Keratinocyte (primary cell): ENCODE data around the gene SERPINB10. TPM values are rescaled to one million over a fixed set of nuclear protein-coding genes. Genes with fewer than 3 reads are reported as not detected.

Experiments used
- DNase-seq: peaks from one replicate; pipeline ENCODE4 v3.0.0-alpha.2; 2011; ENCODE audit warnings: low read depth, missing footprints, low spot score
- FAIRE-seq: peaks from 2 replicates; lab custom pipeline; 2011; peaks lifted over from hg19 to GRCh38; lab: Jason Lieb, UNC
- H2AFZ ChIP-seq: 2 replicates; pipeline ENCODE4 v1.6.0; 2012; ENCODE audit warnings: low read length, control low read depth, inconsistent platforms; ENCODE audit not compliant: control insufficient read depth
- H3K27ac ChIP-seq: 2 replicates; pipeline ENCODE4 v1.5.1; 2011; ENCODE audit warnings: low read length; ENCODE audit not compliant: control insufficient read depth, insufficient read depth
- H3K27me3 ChIP-seq: 3 replicates; pipeline ENCODE4 v1.6.0; 2011; ENCODE audit warnings: low read length; ENCODE audit not compliant: control insufficient read depth, insufficient read depth; ENCODE audit errors: extremely low read depth
- H3K36me3 ChIP-seq, 2 experiments: 2 replicates in 1 of 2; 3 replicates in 1 of 2; pipeline ENCODE4 v1.5.1; 2011; ENCODE audit warnings: low read length in 2 of 2, mild to moderate bottlenecking in 1 of 2; ENCODE audit not compliant: control insufficient read depth in 2 of 2, insufficient read depth in 2 of 2; ENCODE audit errors: extremely low read depth in 1 of 2
- H3K4me1 ChIP-seq: 3 replicates; pipeline ENCODE4 v1.5.1; 2011; ENCODE audit warnings: low read length; ENCODE audit not compliant: control insufficient read depth, insufficient read depth; ENCODE audit errors: extremely low read depth
- H3K4me2 ChIP-seq: 3 replicates; pipeline ENCODE4 v1.6.0; 2011; ENCODE audit warnings: low read depth, low read length; ENCODE audit not compliant: control insufficient read depth, insufficient read depth; ENCODE audit errors: extremely low read depth
- H3K4me3 ChIP-seq, 3 experiments: fragments of 200-600 bp in 1 of 3; sonication (generic) in 1 of 3; 2 replicates in 2 of 3; 3 replicates in 1 of 3; pipeline ENCODE4 v1.5.1; 2011 to 2016; ENCODE audit warnings: low read length in 3 of 3, mild to moderate bottlenecking in 3 of 3, control low read depth in 2 of 3, inconsistent platforms in 1 of 3, low read depth in 1 of 3, mixed read lengths in 1 of 3, mixed run types in 1 of 3, moderate library complexity in 1 of 3; ENCODE audit not compliant: control insufficient read depth in 2 of 3, insufficient read depth in 2 of 3; ENCODE audit errors: extremely low read depth in 1 of 3
- H3K79me2 ChIP-seq: 2 replicates; pipeline ENCODE4 v1.6.0; 2012; ENCODE audit warnings: low read length; ENCODE audit not compliant: control insufficient read depth, insufficient read depth
- H3K9ac ChIP-seq: 3 replicates; pipeline ENCODE4 v1.6.0; 2011; ENCODE audit warnings: low read length; ENCODE audit not compliant: control insufficient read depth, insufficient read depth; ENCODE audit errors: extremely low read depth
- H3K9me1 ChIP-seq: 3 replicates; pipeline ENCODE4 v1.6.0; 2011; ENCODE audit warnings: low read length; ENCODE audit not compliant: control insufficient read depth, insufficient read depth; ENCODE audit errors: extremely low read depth
- H3K9me3 ChIP-seq: 2 replicates; pipeline ENCODE4 v1.5.1; 2012; ENCODE audit warnings: low read depth, low read length; ENCODE audit not compliant: control insufficient read depth
- H4K20me1 ChIP-seq: 3 replicates; pipeline ENCODE4 v1.6.0; 2011; ENCODE audit warnings: low read length; ENCODE audit not compliant: control insufficient read depth, insufficient read depth; ENCODE audit errors: extremely low read depth
- EZH2 ChIP-seq: IDR thresholded peaks from one replicate; pipeline ENCODE4 v1.6.1; 2012; ENCODE audit warnings: inconsistent platforms, mild to moderate bottlenecking, low read length, moderate library complexity
- dilution Hi-C: fragments of 300-500 bp; cut with MboI; formaldehyde crosslinking; loops from one replicate; pipeline ENCODE4 v1.7.0; 2020; ENCODE audit warnings: low sequenced_read_pairs; ENCODE audit not compliant: extremely low pct_ligation_motif_present
- polyA plus RNA-seq, 5 experiments: library from polyadenylated mRNA; depleted of rRNA in 3 of 5; stranded (reverse) in 3 of 5; stranded (forward) in 1 of 5; unstranded in 1 of 5; fragments of >200 nt; gene quantifications; 1 replicate in 1 of 5; 2 replicates in 3 of 5; 3 replicates in 1 of 5; pipeline versions ENCODE4 v1.2.1 to v1.2.3, GENCODE V29; 2011 to 2012; ENCODE audit warnings: missing spikeins in 2 of 5, low read depth in 1 of 5, low replicate concordance in 1 of 5
- TF ChIP-seq, protein P1 (sequence below), 3 experiments: IDR thresholded peaks in 1 of 3; conservative IDR thresholded peaks in 1 of 3; optimal IDR thresholded peaks in 1 of 3; 2 replicates in 2 of 3; 3 replicates in 1 of 3; pipeline versions ENCODE3 to v1.5.1; 2011; ENCODE audit warnings: low read length in 3 of 3, mild to moderate bottlenecking in 3 of 3, moderate library complexity in 2 of 3, control low read depth in 1 of 3, inconsistent platforms in 1 of 3; ENCODE audit not compliant: insufficient read depth in 2 of 3; ENCODE audit errors: extremely low read depth in 1 of 3

SERPINB10 gene
- polyA plus RNA-seq, 1 donor (not counting 4 experiments of a cell fraction or from before 2014, with no cell fraction given) = 10.1 TPM

DNA sequence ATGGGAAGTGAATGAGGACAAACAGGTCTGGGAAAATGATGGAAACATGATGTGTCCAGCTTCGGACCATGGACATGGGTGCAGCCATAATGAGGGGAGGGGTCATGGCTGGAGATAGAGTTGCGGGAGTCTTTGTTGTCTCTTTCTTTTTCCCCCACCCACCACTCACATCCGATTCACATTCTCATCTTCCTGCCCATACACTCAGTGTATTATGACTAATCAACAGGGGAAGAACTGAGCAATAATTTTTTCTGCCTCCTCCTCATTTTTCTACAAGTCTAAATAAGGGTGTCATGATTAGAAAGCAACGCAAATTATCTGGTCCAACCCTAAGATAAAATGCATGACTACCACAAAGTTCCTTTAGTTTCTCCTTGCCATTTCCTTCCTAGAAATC, 25.9 kb upstream of the SERPINB10 start:
- TF ChIP-seq, protein P1, sequence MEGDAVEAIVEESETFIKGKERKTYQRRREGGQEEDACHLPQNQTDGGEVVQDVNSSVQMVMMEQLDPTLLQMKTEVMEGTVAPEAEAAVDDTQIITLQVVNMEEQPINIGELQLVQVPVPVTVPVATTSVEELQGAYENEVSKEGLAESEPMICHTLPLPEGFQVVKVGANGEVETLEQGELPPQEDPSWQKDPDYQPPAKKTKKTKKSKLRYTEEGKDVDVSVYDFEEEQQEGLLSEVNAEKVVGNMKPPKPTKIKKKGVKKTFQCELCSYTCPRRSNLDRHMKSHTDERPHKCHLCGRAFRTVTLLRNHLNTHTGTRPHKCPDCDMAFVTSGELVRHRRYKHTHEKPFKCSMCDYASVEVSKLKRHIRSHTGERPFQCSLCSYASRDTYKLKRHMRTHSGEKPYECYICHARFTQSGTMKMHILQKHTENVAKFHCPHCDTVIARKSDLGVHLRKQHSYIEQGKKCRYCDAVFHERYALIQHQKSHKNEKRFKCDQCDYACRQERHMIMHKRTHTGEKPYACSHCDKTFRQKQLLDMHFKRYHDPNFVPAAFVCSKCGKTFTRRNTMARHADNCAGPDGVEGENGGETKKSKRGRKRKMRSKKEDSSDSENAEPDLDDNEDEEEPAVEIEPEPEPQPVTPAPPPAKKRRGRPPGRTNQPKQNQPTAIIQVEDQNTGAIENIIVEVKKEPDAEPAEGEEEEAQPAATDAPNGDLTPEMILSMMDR (optimal IDR thresholded peaks at IDR 0.05 in 1 of 3, IDR thresholded peaks at IDR 0.05 in 1 of 3, conservative IDR thresholded peaks at IDR 0.05 in 1 of 3; ENCODE audit: extremely low read depth in 1 of 3, insufficient read depth in 2 of 3, low read length in 3 of 3) = no peak
- no peak for TF ChIP-seq EZH2
- no peak overlapping the region for H2AFZ ChIP-seq
- peaks cover 80% of the 10 kb centered on the region for H3K4me1 ChIP-seq
- no peaks in the 10 kb centered on the region for H3K36me3 ChIP-seq
- dilution Hi-C loops = no loop called here
- peak overlapping the region; percentile 67 for H3K4me2 ChIP-seq
- DNase-seq = no peak
- no peaks in the 10 kb centered on the region for H3K27me3 ChIP-seq
- no peaks in the 10 kb centered on the region for H3K9me1 ChIP-seq
- H3K79me2 ChIP-seq = no peaks in the 10 kb centered on the region
- H3K27ac ChIP-seq = peak overlapping the region; percentile 98
- no peaks in the 10 kb centered on the region for H4K20me1 ChIP-seq
- H3K9me3 ChIP-seq = no peaks in the 10 kb centered on the region
- FAIRE-seq = peak; percentile 90
- peak overlapping the region; percentile 72 for H3K9ac ChIP-seq
- no peak overlapping the region for H3K4me3 ChIP-seq

DNA sequence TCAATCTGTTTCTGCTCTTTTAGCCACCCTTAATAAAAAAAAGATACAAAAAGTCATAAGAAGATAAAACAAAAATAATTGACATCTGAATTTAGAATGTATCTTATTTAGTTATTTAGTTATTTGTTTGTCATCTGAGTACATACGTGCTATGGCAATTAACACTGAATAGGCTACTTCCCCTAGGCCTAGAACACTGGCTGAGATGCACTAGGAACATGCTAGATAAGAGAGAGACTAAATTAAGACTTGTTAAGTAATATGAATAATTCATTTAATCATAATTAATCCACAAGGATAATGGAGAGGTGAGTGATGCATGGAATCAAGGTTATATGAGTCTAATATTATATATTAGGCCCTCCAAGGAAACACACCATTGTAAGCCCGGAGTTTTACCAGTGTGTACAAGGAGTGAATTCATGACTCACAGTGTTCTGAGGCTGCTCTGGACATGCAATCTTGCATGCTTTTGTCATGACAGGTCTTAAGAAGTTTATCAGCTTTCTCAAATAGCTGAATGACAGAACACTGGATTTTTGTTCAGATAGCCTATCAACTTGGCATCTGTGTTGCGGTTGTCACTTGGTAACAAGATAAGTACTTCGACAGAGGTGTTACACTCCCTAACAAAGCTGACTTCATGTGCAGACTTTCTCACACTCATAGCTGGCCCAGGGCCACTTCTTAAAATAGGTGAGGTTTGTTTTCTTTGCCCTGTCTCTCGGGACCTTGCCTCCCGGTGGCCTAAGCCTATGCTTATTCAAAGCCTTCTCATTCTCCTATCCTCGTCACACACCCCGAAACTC, 25.2 kb upstream of the SERPINB10 start:
- Histone ChIP-seq H3K9ac (peak overlapping the region; percentile 77), H2AFZ (no peak overlapping the region), H3K4me2 (peak overlapping the region; percentile 85), H3K9me3 (no peaks in the 10 kb centered on the region), H3K79me2 (no peaks in the 10 kb centered on the region), H4K20me1 (no peaks in the 10 kb centered on the region), H3K4me1 (peaks cover 85% of the 10 kb centered on the region), H3K27ac (peak overlapping the region; percentile 98), H3K9me1 (no peaks in the 10 kb centered on the region), H3K36me3 (no peaks in the 10 kb centered on the region), H3K4me3 (peak overlapping the region in 1 of 3 experiments; percentile 13), H3K27me3 (no peaks in the 10 kb centered on the region)
- peak; percentile 98 for DNase-seq
- dilution Hi-C loops = no loop called here
- TF ChIP-seq, protein P1 (optimal IDR thresholded peaks at IDR 0.05 in 1 of 3, IDR thresholded peaks at IDR 0.05 in 1 of 3, conservative IDR thresholded peaks at IDR 0.05 in 1 of 3; ENCODE audit: extremely low read depth in 1 of 3, insufficient read depth in 2 of 3, low read length in 3 of 3) = no peak
- TF ChIP-seq EZH2 = no peak
- peak; percentile 100 for FAIRE-seq
